Mesothelial cell of epicardium (in vitro differentiated cells): Measurements from ENCODE around the gene TLR8. TPM values are rescaled to one million over a fixed set of nuclear protein-coding genes. Genes with fewer than 3 reads are reported as not detected.

Experiments
- DNase-seq, 2 experiments: peaks; one replicate each; pipeline ENCODE4 v3.0.0; 2021; ENCODE audit warnings: low spot score in 2 of 2; ENCODE audit not compliant: unreplicated experiment in 2 of 2
- H3K27ac Mint-ChIP-seq: 2 replicates; pipeline ENCODE4 v1.8.0; 2021; ENCODE audit warnings: mixed read lengths
- H3K27me3 Mint-ChIP-seq: 2 replicates; pipeline ENCODE4 v1.8.0; 2021; ENCODE audit warnings: low read depth, mixed read lengths
- H3K36me3 Mint-ChIP-seq: 2 replicates; pipeline ENCODE4 v1.8.0; 2021; ENCODE audit warnings: mixed read lengths
- H3K4me1 Mint-ChIP-seq: 2 replicates; pipeline ENCODE4 v1.8.0; 2021; ENCODE audit warnings: mixed read lengths
- H3K4me3 Mint-ChIP-seq: 2 replicates; pipeline ENCODE4 v1.8.0; 2021; ENCODE audit warnings: mild to moderate bottlenecking, moderate library complexity, mixed read lengths
- H3K9me3 Mint-ChIP-seq: 2 replicates; pipeline ENCODE4 v1.8.0; 2021; ENCODE audit warnings: mixed read lengths
- CTCF ChIP-seq: fragments of 200-600 bp; sonication (generic); IDR thresholded peaks from one replicate; pipeline ENCODE4 v1.5.0; 2021; ENCODE audit warnings: antibody characterized with exemption; ENCODE audit not compliant: unreplicated experiment
- total RNA-seq: library from RNA; stranded (reverse); gene quantifications from 3 replicates; pipeline ENCODE4 v1.2.1, GENCODE V29; 2021

The TLR8 gene
- total RNA-seq, 1 donor from 2014 or later, result not detected

- H3K36me3 Mint-ChIP-seq, result no peaks in the 10 kb centered on the region
- no peak overlapping the region for H3K27ac Mint-ChIP-seq
- TF ChIP-seq CTCF, result no peak
- peaks cover 41% of the 10 kb centered on the region for H3K4me1 Mint-ChIP-seq
- DNase-seq, result no peak
- no peaks in the 10 kb centered on the region for H3K27me3 Mint-ChIP-seq
- no peak overlapping the region for H3K4me3 Mint-ChIP-seq
- no peaks in the 10 kb centered on the region for H3K9me3 Mint-ChIP-seq
These were observed 45.2 kb downstream of the TLR8 start for GRCh38 chrX:12951595-12951975.

- H3K4me1 Mint-ChIP-seq, result peaks cover 34% of the 10 kb centered on the region
These were observed 47.0 kb downstream of the TLR8 start for GRCh38 chrX:12953420-12953819.

GRCh38 chrX:12954376-12954775 lies 48.0 kb downstream of the TLR8 start:
- Mint-ChIP-seq H3K4me1 (peaks cover 30% of the 10 kb centered on the region), H3K27ac (no peak overlapping the region), H3K36me3 (no peaks in the 10 kb centered on the region), H3K27me3 (no peaks in the 10 kb centered on the region), H3K9me3 (peaks cover 6% of the 10 kb centered on the region), H3K4me3 (no peak overlapping the region)
- no peak for TF ChIP-seq CTCF
- DNase-seq, result no peak

More at GRCh38 chrX:12953420-12953819, 47.0 kb downstream of the TLR8 start:
- Mint-ChIP-seq H3K4me3 (no peak overlapping the region), H3K27me3 (no peaks in the 10 kb centered on the region), H3K27ac (no peak overlapping the region), H3K9me3 (peaks cover 6% of the 10 kb centered on the region), H3K36me3 (no peaks in the 10 kb centered on the region)
- no peak for DNase-seq
- TF ChIP-seq CTCF, result no peak

- no peak overlapping the region for H3K4me3 Mint-ChIP-seq
- H3K27me3 Mint-ChIP-seq, result no peaks in the 10 kb centered on the region
- peaks cover 24% of the 10 kb centered on the region for H3K4me1 Mint-ChIP-seq
- H3K9me3 Mint-ChIP-seq, result peaks cover 6% of the 10 kb centered on the region
- TF ChIP-seq CTCF, result no peak
- no peak for DNase-seq
- H3K36me3 Mint-ChIP-seq, result no peaks in the 10 kb centered on the region
- H3K27ac Mint-ChIP-seq, result no peak overlapping the region
These were observed 48.6 kb downstream of the TLR8 start for GRCh38 chrX:12954981-12955380.

GRCh38 chrX:12955882-12956703 lies 49.7 kb downstream of the TLR8 start:
- Mint-ChIP-seq H3K9me3 (peaks cover 15% of the 10 kb centered on the region), H3K27me3 (no peaks in the 10 kb centered on the region), H3K36me3 (no peaks in the 10 kb centered on the region), H3K4me1 (peaks cover 13% of the 10 kb centered on the region), H3K4me3 (no peak overlapping the region), H3K27ac (peak overlapping the region; percentile 83)
- DNase-seq, result no peak
- no peak for TF ChIP-seq CTCF
